ENCODE data around the gene CHKA.
"Not testable (repeated sequence)": the region's sequence is repeated elsewhere in the genome, so short reads cannot be mapped to it uniquely, and the experiment has no call there.

The CHKA gene

DNA sequence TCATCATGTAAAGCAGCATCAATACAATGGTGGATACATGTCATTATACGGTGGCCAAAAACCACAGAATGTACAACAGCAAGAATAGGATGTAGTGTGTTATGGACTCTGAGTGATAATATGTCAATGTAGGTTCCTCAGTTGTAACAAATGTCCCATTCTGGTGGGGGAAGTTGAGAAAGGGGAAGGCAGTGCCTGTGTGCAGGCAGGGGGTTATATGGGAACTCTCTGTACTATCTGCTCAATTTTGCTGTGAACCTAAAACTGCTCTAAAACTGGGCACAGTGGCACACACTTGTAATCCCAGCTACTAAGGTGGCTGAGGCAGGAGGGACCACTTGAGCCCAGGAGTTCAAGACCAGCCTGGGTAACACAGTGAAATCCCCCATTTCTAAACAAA lies 5.9 kb downstream of the CHKA start:
- no peak for DNase-seq (ENCODE audit: low read depth)

DNA sequence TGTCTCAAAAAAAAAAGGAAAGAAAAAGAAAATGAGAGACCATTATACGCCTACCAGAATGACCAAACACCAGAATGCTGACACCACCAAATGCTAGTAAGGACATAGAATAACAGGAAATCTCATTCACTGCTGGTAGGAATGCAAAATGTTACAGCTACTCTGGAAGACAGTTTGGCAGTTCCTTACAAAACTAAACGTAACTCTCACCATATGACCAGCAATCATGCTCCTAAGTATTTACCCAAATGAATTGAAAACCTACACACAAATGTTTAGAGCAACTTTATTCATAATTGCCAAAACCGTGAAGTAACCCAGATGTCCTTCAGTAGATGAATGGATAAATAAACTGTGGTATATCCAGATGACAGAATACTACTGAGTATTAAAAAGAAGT lies 7.2 kb downstream of the CHKA start:
- no peak for DNase-seq (ENCODE audit: low read depth)

DNA sequence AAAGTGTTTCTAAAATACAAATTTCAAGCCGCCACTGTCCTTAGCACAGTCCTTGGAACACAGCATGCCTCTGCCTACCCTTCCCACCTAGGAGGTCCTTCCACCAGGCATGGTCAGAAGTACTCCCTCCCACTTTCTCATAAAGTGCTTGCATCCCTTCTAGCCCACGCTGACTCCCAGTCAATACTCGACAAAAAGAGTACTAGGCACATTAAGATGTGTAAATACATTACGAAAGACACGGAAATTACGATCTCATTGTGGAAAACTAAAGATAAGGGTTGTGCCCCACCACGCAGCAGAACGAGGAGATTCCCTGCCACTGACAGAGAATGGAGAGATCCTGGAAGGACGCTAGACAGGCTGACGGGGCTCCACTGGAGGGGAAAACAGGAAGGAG lies 13.5 kb downstream of the CHKA start:
- no peak for DNase-seq (ENCODE audit: low read depth)

DNA sequence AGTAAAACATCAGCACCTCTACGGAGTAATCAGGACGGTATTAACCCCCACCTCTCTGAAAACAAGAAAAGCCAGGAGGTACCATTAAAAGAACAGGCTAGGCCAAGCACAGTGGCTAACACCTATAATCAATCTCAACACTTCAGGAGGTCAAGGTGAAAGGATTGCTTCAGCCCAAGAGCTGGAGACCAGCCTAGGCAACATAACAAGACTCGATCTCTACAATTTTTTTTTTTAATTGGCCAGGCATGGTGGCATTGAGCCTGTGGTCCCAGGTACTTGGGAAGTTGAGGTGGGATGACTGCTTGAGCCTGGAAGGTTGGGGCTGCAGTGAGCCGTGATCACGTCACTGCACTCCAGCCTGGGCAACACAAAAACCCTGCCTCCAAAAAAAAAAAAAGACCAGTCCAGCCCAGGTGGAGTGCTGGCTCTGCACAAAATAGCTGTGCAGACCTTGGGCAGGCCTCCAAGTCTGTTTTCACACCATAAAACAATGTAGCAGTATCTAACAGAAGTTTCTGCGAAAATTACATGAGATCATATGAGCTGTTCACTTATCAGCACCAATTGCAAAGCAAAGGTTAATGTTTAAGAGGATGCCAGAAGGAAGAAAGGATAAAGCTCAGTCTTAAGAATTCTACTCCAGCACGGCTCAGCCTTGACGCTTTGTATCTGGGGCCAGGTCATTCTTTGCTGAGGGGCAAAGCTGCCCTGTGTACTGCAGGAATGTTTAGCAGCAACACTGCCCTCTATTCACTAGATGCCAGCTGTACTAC lies 14.8 kb downstream of the CHKA start:
- no peak for DNase-seq (ENCODE audit: low read depth)

DNA sequence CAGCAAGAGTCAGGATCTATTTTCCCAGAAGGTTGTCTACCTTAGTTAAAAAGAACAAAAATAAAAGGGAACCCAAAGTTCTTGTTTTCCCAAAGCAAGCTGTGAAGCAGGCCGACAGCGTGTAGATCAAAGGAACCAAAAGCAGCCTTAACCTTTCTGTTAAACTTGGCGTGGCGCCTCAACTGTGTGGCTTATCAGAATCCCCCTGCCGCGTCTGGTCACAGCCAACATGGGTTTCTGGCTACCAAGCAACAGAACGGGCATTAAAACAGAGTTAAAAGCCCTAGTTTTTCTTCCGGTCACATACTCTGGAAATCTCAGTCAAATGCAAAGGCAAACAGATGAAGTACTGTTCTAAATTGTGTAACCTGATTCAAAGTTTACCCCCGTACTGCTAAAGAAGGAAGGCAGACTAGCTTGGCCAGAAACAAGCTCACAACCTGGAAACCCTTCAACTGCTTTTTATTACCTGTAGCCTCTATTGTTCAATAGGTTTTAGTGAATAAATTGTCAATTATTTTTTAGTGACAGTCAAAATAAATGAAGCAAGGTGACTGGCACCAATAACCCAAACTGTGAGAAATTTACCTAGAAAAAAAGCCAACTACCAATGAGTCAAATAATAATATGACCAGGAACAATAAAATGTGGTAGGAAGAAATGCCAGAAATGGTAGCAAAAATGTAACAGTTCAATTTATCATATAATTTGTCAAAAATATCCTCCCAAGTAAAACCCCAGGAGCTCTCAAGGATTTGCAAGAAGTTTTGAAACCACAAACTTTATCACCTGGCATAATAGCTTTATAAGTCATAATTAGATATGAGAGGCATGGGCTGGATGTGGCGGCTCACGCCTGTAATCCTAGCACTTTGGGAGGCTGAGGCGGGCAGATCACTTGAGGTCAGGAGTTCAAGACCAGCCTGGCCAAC lies 21.4 kb downstream of the CHKA start:
- peak; percentile 9 for DNase-seq (ENCODE audit: low read depth)

DNA sequence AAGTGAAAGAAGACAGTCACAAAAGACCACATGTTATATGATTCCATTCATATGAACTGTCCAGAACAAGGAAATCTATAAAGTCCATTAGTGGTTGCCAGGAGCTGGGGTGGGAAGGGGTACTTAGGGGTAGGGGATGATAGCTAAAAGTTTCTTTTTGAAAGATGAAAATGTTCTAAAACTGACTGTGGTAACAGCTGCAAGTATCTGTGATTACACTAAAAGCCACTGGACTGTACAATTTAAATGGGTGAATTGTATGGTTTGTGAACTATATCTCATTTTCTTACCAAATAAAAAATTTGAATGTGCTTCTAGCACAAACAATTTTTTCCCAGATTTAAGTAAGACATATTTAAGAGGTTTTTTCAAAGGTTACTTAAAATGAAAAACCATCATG lies 22.1 kb downstream of the CHKA start:
- DNase-seq (ENCODE audit: low read depth): no peak

DNA sequence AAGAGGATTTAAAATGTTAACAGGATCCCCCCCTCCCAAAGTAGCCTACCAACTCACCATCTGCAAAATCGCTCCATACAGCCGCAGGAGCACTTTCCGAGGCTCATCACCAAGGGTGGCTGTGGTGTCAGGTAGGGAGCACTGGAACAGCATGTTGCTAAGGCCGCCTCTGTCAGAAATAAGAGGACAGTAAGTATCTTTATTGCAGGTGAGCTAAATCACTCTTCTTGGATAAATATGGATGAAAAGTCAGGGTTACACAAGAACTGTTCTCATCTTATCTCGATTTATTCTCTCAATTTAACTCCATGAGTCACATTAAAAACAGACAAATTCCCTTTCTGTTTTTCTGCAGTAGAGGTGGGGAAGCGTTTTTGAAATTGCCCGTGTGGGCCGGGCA lies 24.2 kb downstream of the CHKA start:
- DNase-seq (ENCODE audit: low read depth): no peak

DNA sequence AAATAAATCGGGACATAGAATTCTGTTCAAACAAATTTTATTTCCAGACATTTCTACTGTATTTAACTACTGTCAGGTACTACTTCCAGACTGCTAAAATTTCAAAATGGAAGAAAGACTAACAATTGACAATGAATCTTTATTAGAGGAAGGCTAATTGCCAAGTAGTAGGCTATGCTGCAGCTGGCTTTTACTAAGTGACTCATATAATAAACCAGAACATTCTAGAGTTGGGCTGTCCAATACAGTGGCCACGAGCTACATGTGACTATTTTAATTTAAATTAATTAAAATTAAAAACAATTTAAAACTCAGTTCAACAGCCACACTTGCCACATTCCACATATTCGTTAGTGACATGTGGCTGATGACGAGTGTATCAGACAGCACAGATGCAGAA lies 27.6 kb downstream of the CHKA start:
- no peak for DNase-seq (ENCODE audit: low read depth)

DNA sequence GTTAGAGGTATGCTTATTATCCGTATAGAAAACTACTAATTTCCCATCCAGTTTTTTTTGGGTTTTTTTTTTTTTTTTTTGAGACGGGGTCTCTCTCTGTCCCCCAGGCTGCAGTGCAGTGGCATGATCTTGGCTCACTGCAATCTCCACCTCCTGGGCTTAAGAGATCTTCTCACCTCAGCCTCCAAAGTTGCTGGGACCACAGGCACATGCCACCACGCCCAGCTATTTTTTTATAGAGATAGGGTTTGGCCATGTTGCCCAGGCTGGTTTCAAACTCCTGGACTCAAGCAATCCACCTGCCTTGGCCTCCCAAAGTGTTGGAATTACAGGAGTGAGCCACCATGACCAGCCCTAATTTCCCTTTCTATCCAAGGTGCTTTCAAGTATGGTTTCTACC lies 28.2 kb downstream of the CHKA start:
- not testable (repeated sequence) for DNase-seq (ENCODE audit: low read depth)

DNA sequence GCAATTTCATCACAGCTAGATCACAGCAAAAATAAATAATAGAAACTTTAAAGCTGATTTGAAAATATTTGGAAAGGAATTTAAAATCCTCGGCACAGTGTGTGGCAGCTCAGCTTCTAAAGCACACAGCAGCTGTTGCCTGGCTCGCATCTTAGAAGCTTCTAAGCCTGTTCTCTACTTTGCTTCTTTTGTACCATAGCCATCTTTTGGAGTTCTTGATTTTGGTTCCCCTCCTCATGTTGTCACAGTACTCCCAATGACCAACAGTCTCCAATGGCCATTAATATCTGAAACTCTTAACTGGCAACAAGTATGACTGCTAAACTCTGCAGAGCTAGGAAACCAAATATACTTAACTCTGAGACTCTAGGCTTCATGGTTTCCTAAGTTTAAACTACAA lies 28.8 kb downstream of the CHKA start:
- no peak for DNase-seq (ENCODE audit: low read depth)

DNA sequence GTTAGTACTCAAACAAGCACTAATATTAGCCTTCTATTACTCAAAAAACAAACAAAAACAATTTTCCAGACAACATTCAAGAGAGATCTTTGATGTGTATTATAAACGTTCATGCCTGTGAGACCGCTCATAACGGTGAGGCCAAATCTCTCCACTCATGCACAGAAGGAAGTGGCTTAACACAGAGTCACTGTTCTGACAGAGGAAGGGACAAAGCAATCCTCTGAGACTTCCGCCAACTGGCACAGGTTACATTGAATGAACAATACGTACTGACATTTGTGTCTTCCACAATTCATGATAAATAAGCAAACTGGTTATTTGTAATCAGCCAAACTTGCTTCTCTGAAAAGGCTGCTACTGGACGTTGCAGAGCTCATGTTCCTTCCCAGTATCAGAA lies 30.5 kb downstream of the CHKA start:
- no peak for DNase-seq (ENCODE audit: low read depth)

DNA sequence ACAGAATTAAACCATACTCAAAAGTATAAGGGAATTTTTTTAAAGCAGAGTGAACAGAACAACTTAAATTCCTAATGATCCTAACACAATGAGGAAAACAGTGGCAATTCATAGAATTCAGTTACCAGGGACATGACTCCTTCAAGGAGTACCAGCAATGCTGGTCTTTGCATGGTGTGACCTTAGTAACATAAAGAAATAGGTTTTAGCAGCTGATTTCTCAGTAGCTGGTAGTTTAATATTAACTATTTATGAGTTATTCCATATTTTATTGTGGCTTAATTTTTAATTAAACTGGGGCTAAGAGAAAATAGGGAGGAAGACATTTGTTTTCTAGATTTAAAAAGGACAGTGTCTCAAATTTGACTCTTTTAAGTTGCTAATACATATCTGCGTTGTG lies 30.9 kb downstream of the CHKA start:
- DNase-seq (ENCODE audit: low read depth): no peak

DNA sequence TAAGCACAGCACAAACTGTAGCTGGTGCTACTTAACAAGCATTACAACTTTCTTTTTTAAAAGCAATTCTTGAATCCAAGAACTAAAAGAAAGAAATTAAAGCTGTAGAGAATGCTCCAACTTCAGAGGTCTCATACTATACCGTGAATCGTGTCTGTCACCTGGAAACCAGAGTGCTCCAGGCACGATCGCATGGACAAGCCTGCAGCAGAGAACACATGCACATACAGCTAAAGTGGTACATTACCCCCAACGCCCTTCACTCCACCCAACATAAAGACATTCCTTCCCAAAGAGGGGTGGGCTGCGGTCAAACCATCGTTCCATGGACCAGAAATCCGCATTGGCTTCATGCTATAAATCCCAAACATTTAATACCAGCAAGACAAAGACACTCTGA lies 31.5 kb downstream of the CHKA start:
- no peak for DNase-seq (ENCODE audit: low read depth)

DNA sequence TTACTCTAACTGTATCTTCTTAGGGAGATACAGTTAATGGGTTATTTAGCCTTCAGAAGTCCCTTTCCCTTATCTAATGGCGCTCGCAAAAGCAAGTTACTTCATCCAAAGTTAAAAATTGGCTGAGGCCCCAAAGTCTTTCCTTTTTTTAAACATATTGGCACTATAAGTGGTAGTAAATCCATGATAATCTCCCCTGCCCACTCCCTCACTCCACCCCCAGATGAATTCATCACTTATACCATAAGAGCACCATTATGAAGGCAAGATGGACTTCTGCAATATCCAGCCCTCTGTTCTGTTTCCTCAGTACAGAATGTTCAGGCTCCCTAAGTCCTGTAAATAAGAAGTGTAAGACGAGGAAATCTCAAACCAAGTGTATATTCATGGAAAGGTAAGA lies 37.7 kb downstream of the CHKA start:
- DNase-seq (ENCODE audit: low read depth): no peak

DNA sequence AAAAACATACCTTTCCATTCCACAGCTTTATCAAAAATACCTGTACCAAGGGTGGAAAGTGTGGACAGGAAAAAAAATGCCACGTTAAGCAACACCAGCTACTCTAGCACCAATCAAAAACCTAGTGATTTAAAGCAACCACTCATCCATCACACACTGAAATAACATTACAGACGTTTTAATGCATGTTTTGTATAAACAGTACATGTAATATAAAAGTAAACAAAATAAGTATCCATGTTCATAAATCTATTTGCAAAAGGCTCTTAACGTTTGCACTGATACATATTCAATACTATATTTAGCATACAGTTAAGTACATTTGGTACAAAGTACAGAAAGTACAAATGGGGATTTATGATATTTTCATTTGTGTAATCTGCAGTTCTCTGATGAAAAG lies 38.7 kb downstream of the CHKA start:
- DNase-seq (ENCODE audit: low read depth): no peak

DNA sequence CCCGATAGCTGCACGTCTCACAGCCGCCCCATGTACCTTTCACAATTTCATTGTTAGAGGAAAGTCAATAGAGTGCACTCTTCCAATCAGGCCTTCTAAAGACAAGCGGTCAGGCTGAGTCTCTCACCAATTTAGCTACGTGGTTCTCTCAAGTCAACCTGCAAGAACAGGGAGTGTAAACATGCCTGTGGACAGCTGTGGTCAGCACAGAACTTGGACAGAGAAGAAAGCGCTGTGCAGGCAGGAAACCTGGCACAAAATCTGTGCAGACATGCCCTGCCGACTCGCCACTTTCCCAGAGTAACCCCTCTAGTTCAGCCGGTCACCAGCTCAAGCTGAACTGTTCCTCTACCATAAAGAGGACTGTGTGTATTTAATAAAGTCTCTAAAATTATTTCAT lies 39.5 kb downstream of the CHKA start:
- no peak for DNase-seq (ENCODE audit: low read depth)

DNA sequence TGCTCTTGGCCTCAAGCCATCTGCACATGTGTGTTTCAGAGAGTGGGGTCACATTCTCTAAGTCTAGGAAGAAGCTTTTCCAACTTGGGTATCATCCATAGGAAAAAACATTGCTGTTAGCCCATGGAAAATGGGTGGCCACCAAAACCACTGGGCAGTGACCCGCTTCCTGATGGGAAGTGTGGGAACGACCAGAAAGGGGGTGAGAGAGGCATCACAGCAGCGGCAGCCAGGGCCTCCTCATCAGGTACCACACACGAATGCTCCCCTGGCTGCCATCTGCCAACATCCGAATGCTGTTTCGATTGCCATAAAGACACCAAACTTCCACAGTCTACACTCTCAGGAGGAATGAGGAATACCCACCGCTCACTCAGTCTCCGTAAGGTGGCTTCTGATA lies 40.3 kb downstream of the CHKA start:
- DNase-seq (ENCODE audit: low read depth): no peak

DNA sequence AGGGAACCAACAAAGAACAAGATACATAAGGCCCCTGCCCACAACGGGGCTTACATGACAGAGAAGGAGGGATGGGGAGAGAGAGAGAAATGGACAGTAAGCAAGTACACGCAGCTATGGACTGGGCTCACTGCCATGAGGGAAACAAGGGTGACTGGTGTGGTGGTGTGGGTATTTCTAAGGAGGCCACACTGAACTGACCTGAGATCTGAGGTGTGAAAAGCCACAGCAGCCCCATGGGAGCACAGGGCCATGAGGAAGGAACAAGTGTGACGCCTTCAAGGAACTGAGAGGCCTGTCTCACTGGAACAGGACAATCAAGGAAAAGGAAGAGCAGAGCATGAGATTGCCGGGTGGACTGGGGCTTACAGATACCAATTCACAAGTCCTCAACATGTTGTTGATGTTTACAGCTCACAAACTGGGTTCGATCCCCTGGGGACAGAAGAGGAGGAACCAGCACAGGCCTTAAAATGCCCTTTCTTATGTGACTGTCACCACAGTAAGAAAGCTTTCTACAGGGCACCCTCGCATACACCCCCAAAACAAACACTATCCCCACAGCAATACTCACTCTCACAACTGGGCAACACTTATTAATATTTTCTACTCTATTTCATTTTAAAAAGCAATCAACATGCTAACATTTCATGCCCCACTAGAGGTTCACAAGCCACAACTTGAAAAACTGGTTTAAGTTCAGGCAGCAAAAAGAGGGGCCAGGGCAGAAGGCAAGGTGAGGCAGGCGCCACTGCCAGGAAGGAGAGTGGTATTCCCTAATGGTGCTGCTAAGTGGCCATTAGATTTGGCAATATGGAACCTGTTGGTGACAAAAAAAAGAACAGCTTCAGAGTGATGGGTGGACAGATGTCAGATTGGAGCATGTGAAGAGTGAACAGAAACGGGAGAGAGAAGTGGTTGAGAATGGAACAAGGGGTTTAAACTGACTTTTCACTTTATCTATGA lies 43.3 kb downstream of the CHKA start:
- no peak for DNase-seq (ENCODE audit: low read depth)

DNA sequence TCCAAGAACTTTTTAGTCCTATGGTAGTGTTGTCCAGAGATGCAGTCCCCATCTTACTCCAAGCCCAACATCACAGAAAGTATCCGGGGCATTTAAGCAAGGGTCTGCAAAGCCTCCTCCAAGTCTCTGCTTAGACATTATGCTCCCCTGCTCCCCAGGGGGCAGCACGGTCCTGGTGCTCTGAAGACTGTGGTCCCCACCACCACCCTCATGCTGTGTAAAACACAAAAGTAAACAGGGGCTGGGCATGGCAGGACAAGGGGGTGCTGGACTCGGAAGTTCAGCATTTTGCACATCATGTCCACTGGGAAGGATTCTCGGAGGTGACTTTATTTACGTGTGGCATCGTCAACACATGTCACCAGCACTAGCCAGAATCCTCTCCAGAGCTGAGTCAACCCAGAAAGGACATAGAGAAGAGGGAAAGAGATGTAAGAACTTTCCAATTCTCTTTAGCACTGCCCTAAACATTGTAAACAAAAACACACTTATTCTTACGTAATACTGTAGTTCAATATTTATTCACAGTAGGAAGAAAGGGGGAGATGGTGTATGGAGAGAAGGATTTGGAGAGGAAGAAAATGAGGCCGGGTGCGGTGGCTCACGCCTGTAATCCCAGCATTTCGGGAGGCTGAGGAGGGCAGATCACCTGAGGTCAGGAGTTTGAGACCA lies 44.7 kb downstream of the CHKA start:
- DNase-seq (ENCODE audit: low read depth): no peak

DNA sequence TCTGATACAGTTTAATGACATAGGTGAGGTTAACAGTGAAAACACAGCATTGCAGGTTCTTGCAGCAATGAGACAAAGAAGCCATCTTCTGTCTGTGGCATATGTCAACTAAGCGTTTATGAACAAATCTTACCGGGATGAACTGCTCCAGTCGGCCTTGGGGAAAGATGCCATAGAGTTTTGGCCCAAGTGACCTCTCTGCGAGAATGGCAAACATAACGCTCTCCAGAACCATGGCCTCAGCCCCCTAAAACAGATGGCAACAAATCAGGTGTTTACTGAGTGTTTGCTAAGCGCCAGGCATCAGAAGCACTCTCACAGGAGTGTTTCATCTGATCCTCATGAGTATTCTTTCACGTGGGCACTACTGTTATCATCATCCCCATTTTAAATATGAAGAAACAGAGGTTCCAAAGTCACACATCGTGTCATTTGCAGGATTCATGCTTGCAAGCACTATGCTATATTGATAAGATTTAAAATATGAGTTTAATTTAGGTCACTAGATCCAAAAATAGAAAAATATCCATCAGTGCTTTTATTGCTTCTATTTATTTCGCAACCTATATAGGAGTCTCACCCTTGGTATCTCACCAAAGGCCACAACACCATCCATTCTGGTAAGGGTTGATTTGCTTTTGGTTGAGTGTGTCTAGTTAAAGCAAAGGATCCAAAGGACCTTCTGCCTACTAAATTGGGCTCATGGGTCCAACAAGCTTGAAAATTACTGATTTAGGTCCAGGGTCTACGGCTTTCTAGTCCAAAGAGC lies 46.4 kb downstream of the CHKA start:
- no peak for DNase-seq (ENCODE audit: low read depth)

Measured in activated T-cell treated with anti-CD3 and anti-CD28 coated beads for 24 hours (primary cell).